Colonic mucosa (tissue), 4 donors: ENCODE measurements around the gene SH3BP5L. TPM values are rescaled to one million over a fixed set of nuclear protein-coding genes. Genes with fewer than 3 reads are reported as not detected.

Source experiments
- DNase-seq: peaks from one replicate; pipeline ENCODE4 v3.0.0-alpha.2; 2020
- H3K27ac ChIP-seq: fragments of 200-600 bp; one replicate; pipeline ENCODE4 v1.8.0; 2021
- H3K27me3 ChIP-seq: fragments of 200-600 bp; one replicate; pipeline ENCODE4 v1.8.0; 2021
- H3K36me3 ChIP-seq: fragments of 200-600 bp; one replicate; pipeline ENCODE4 v1.8.0; 2021
- H3K4me1 ChIP-seq: fragments of 200-600 bp; one replicate; pipeline ENCODE4 v1.8.0; 2021; ENCODE audit warnings: mild to moderate bottlenecking
- H3K4me3 ChIP-seq: fragments of 200-600 bp; one replicate; pipeline ENCODE4 v1.8.0; 2021
- H3K9ac ChIP-seq, 2 donors: one replicate each; pipeline ENCODE4 v1.7.0; 2013; ENCODE audit warnings: control low read depth in 2 of 2, low read depth in 2 of 2, low read length in 2 of 2
- H3K9me3 ChIP-seq: fragments of 200-600 bp; one replicate; pipeline ENCODE4 v1.8.0; 2021
- CTCF ChIP-seq: fragments of 200-600 bp; IDR thresholded peaks from one replicate; pipeline ENCODE4 v1.8.0; 2022; ENCODE audit warnings: antibody characterized with exemption, mild to moderate bottlenecking
- intact Hi-C: fragments of 100-400 bp; cut with DNase I; formaldehyde crosslinking; loops from one replicate; pipeline ENCODE4 v1.14.1; 2022
- total RNA-seq, 2 donors: library from RNA; stranded (reverse); fragmentation: NEBNext Ultra II Directional in 1 of 2; extraction: Animal tissue kit (Norgen Biotek cat#: 25700) in 1 of 2; gene quantifications; one replicate each; pipeline ENCODE4 v1.2.1, GENCODE V29; 2021
- donor health status: healthy.
- donor health status: DM: no; HTN: no; CAD: no.
- donor health status: DM: no; HTN: no; CAD: no.

SH3BP5L gene
- total RNA-seq, 2 donors from 2014 or later, result 24.2 to 30.5 TPM

DNA sequence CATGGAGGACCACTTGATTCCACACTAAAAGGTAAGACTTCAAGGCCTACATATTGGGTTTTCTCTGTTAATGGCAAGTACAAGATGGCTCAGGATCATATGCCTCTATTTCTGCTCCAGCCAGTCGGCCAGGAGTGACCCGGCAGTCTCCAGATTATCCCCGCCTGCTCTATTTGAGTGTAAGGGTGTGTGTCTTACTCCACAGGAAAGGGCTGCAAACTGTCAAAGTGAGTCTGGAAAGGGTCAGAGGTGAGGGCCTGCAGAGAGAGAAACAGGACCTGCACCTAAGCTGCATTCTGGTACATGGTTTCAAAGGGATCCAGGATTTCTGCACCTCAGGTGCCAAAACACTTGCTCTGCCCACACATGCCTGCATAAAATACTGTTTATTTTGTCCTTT lies 23.9 kb upstream of the SH3BP5L start:
- H3K9ac ChIP-seq, result no peak overlapping the region
- DNase-seq, result no peak
- no peaks in the 10 kb centered on the region for H3K9me3 ChIP-seq
- no peak for TF ChIP-seq CTCF
- no peak overlapping the region for H3K4me3 ChIP-seq
- H3K27me3 ChIP-seq, result no peaks in the 10 kb centered on the region
- intact Hi-C loops, result no loop called here
- H3K36me3 ChIP-seq, result peaks cover 12% of the 10 kb centered on the region
- H3K4me1 ChIP-seq, result no peaks in the 10 kb centered on the region
- H3K27ac ChIP-seq, result no peak overlapping the region

GRCh38 chr1:248849152-248849551 lies 23.4 kb upstream of the SH3BP5L start:
- no peaks in the 10 kb centered on the region for H3K9me3 ChIP-seq
- intact Hi-C loops, result no loop called here
- no peak overlapping the region for H3K9ac ChIP-seq
- DNase-seq, result no peak
- no peak overlapping the region for H3K27ac ChIP-seq
- TF ChIP-seq CTCF, result no peak
- no peaks in the 10 kb centered on the region for H3K4me1 ChIP-seq
- H3K4me3 ChIP-seq, result no peak overlapping the region
- no peaks in the 10 kb centered on the region for H3K27me3 ChIP-seq
- peaks cover 12% of the 10 kb centered on the region for H3K36me3 ChIP-seq

- peaks cover 12% of the 10 kb centered on the region for H3K36me3 ChIP-seq
- DNase-seq, result no peak
- no peak for TF ChIP-seq CTCF
Observed at GRCh38 chr1:248848602-248849001, 22.9 kb upstream of the SH3BP5L start.

GRCh38 chr1:248847956-248848561 lies 22.3 kb upstream of the SH3BP5L start:
- DNase-seq, result no peak
- Histone ChIP-seq H3K36me3 (peaks cover 12% of the 10 kb centered on the region), H3K27ac (no peak overlapping the region), H3K4me1 (no peaks in the 10 kb centered on the region), H3K9me3 (no peaks in the 10 kb centered on the region), H3K27me3 (no peaks in the 10 kb centered on the region), H3K4me3 (no peak overlapping the region), H3K9ac (no peak overlapping the region)
- intact Hi-C loops, result no loop called here
- no peak for TF ChIP-seq CTCF

More at GRCh38 chr1:248848602-248849001, 22.9 kb upstream of the SH3BP5L start:
- Histone ChIP-seq H3K27me3 (no peaks in the 10 kb centered on the region), H3K27ac (no peak overlapping the region), H3K9me3 (no peaks in the 10 kb centered on the region), H3K4me3 (no peak overlapping the region), H3K9ac (no peak overlapping the region), H3K4me1 (no peaks in the 10 kb centered on the region)
- intact Hi-C loops, result no loop called here

DNA sequence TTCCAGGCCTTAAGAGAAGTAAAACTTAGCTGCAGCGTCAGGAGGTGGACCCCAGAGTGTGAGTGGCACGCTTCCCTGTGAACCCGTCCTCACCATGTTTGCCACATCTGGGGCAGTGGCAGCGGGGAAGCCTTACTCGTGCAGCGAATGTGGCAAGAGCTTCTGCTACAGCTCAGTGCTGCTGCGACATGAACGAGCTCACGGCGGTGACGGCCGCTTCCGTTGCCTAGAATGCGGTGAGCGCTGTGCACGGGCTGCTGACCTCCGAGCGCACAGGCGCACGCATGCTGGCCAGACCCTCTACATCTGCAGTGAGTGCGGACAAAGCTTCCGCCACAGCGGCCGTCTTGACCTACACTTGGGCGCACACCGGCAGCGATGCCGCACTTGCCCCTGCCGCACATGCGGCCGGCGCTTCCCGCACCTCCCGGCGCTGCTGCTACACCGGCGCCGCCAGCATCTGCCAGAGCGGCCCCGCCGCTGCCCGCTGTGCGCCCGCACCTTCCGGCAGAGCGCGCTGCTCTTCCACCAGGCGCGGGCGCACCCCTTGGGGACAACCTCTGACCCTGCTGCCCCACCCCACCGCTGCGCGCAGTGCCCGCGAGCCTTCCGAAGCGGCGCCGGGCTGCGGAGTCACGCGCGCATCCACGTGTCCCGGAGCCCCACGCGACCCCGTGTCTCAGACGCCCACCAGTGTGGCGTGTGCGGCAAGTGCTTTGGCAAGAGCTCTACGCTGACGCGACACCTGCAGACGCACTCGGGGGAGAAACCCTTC lies 21.7 kb upstream of the SH3BP5L start:
- intact Hi-C loops, result no loop called here
- Histone ChIP-seq H3K27me3 (no peaks in the 10 kb centered on the region), H3K9ac (no peak overlapping the region), H3K4me3 (no peak overlapping the region), H3K9me3 (no peaks in the 10 kb centered on the region), H3K4me1 (no peaks in the 10 kb centered on the region), H3K27ac (no peak overlapping the region), H3K36me3 (peaks cover 12% of the 10 kb centered on the region)
- TF ChIP-seq CTCF, result no peak
- DNase-seq, result no peak
